Measurements from ENCODE around the gene SLC2A11. TPM values are rescaled to one million over a fixed set of nuclear protein-coding genes. Genes with fewer than 3 reads are reported as not detected.

Gene SLC2A11
- total and polyA plus RNA-seq, 9 donors: 13.7 to 25.3 (median 16.8) TPM

GRCh38 chr22:23842599-23842998 lies 15.1 kb upstream of the SLC2A11 start:
- peaks cover 8% of the 10 kb centered on the region for H3K4me1 ChIP-seq (ENCODE audit: insufficient read depth)
- 87 to 93% (median 87%) methylated on average over 4 of the region's 4 CpGs for WGBS, 3 donors
- intact Hi-C loops (cut with DNase I): loop anchor here in 1 of 4 donors (10.0 kb wide), 1 partner anchor 308 kb away; no protein-coding TSS in a partner anchor

GRCh38 chr22:23844739-23845202 lies 12.9 kb upstream of the SLC2A11 start:
- no peak overlapping the region for H3K4me3 ChIP-seq
- H3K27me3 ChIP-seq: no peaks in the 10 kb centered on the region
- intact Hi-C loops (cut with DNase I): loop anchor here (5.0 to 10.0 kb wide), 3 partner anchors 77 to 310 kb away; partner anchors contain the start of gene CHCHD10 (in 4 of the 4)
- H3K36me3 ChIP-seq: no peaks in the 10 kb centered on the region
- DNase-seq: no peak
- H3K9me3 ChIP-seq: no peaks in the 10 kb centered on the region
- TF ChIP-seq CTCF (IDR thresholded peaks at IDR 0.05) (no peak), POLR2A (IDR thresholded peaks at IDR 0.05) (no peak), EP300 (IDR thresholded peaks at IDR 0.05) (no peak)
- WGBS, 3 donors: 68 to 78% (median 74%) methylated on average over 8 of the region's 8 CpGs
- peaks cover 5% of the 10 kb centered on the region for H3K4me1 ChIP-seq (ENCODE audit: insufficient read depth)
- no peak overlapping the region for H3K27ac ChIP-seq

More at GRCh38 chr22:23842599-23842998, 15.1 kb upstream of the SLC2A11 start:
- H3K4me3 ChIP-seq: no peak overlapping the region
- TF ChIP-seq POLR2A (IDR thresholded peaks at IDR 0.05) (no peak), CTCF (IDR thresholded peaks at IDR 0.05) (no peak), EP300 (IDR thresholded peaks at IDR 0.05) (no peak)
- H3K27me3 ChIP-seq: no peaks in the 10 kb centered on the region
- no peak overlapping the region for H3K27ac ChIP-seq
- H3K36me3 ChIP-seq: no peaks in the 10 kb centered on the region
- no peaks in the 10 kb centered on the region for H3K9me3 ChIP-seq
- no peak for DNase-seq

GRCh38 chr22:23845265-23846080 lies 12.2 kb upstream of the SLC2A11 start:
- no peaks in the 10 kb centered on the region for H3K27me3 ChIP-seq
- intact Hi-C loops (cut with DNase I): loop anchor here (5.0 to 10.0 kb wide), 3 partner anchors 78 to 311 kb away; partner anchors contain the start of gene CHCHD10 (in 4 of the 4)
- 67 to 77% (median 72%) methylated on average over 9 of the region's 9 CpGs for WGBS, 3 donors
- peaks cover 5% of the 10 kb centered on the region for H3K4me1 ChIP-seq (ENCODE audit: insufficient read depth)
- H3K36me3 ChIP-seq: no peaks in the 10 kb centered on the region
- no peaks in the 10 kb centered on the region for H3K9me3 ChIP-seq
- H3K4me3 ChIP-seq: no peak overlapping the region
- TF ChIP-seq CTCF (IDR thresholded peaks at IDR 0.05): no peak
- TF ChIP-seq POLR2A (IDR thresholded peaks at IDR 0.05): no peak
- TF ChIP-seq EP300 (IDR thresholded peaks at IDR 0.05): no peak
- DNase-seq: no peak
- H3K27ac ChIP-seq: no peak overlapping the region

- TF ChIP-seq CTCF (IDR thresholded peaks at IDR 0.05) (no peak), EP300 (IDR thresholded peaks at IDR 0.05) (no peak), POLR2A (IDR thresholded peaks at IDR 0.05) (no peak)
- peaks cover 5% of the 10 kb centered on the region for H3K4me1 ChIP-seq (ENCODE audit: insufficient read depth)
- H3K27me3 ChIP-seq: no peaks in the 10 kb centered on the region
- no peak overlapping the region for H3K4me3 ChIP-seq
- H3K36me3 ChIP-seq: no peaks in the 10 kb centered on the region
- DNase-seq: no peak
- intact Hi-C loops (cut with DNase I): loop anchor here (5.0 to 10.0 kb wide), 3 partner anchors 79 to 311 kb away; partner anchors contain the start of gene CHCHD10 (in 4 of the 4)
- no peak overlapping the region for H3K27ac ChIP-seq
- 69 to 77% (median 75%) methylated on average over 7 of the region's 7 CpGs for WGBS, 3 donors
- no peaks in the 10 kb centered on the region for H3K9me3 ChIP-seq
Measured at GRCh38 chr22:23846081-23846469, 11.6 kb upstream of the SLC2A11 start.
